ENCODE measurements around the gene GABRR2.

The GABRR2 gene

DNA sequence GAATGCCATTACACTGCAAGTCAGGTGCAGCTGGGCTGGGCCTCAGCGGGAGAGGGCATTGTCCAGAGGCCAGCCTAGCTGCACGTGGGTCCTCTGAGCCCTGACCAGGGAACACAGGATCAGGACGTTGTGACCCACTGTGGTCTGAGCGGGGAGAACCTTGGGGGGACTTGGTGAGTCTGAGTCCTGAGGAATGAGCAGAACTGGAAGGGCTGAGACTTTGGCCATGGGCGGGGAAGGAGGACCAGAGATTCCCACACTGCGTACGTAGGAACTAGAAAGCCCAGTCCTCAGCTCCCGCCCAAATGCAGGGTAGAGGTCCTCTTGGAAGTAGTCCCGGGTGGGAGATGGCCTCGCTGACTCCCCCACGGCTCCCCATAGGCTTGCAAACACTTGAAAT is 42.5 kb downstream of the GABRR2 start:
- H3K4me3 ChIP-seq (replicated peaks; ENCODE audit: low read depth, low read length): no peak overlapping the region
- DNase-seq (ENCODE audit: low read depth): no peak

DNA sequence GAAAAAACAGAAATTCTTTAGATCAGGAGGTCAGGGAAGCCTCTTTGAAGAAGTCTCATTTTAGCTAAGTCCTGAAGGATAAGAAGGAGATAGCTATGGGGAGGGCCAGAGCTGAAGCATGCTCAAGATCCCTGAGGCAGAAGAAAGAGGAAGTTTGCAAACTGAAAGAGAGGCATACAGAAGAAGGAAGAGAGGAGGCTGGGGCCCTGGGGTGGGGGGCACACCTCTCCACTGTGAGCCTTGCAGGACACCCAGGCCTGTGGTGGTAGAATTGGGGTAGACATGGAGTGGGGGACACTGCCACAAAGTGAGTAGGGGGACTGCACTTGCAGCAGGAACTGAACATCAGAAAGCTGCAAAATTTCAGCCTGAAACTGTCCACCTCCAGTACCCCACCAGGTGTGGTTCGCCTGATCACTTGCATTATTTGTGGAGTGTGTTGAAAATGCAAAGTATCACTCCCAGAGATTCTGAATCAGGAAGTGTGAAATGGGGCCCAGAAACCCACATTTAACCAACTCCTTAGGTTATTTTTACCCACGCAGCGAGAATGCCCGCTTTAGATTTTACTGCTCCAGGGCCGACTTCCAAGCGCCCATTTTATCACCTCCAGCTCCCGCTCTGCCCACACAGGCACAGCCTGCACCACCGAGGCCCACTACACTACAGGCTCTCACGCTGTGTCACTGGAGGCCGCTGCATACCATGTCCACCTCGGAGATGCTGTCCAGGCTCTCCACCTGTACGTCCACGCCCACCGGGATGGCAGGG is 44.0 kb downstream of the GABRR2 start:
- TF ChIP-seq, protein P1, sequence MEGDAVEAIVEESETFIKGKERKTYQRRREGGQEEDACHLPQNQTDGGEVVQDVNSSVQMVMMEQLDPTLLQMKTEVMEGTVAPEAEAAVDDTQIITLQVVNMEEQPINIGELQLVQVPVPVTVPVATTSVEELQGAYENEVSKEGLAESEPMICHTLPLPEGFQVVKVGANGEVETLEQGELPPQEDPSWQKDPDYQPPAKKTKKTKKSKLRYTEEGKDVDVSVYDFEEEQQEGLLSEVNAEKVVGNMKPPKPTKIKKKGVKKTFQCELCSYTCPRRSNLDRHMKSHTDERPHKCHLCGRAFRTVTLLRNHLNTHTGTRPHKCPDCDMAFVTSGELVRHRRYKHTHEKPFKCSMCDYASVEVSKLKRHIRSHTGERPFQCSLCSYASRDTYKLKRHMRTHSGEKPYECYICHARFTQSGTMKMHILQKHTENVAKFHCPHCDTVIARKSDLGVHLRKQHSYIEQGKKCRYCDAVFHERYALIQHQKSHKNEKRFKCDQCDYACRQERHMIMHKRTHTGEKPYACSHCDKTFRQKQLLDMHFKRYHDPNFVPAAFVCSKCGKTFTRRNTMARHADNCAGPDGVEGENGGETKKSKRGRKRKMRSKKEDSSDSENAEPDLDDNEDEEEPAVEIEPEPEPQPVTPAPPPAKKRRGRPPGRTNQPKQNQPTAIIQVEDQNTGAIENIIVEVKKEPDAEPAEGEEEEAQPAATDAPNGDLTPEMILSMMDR (IDR thresholded peaks at IDR 0.05; ENCODE audit: low read length, missing control alignments): no peak
- no peak overlapping the region for H3K4me3 ChIP-seq (replicated peaks; ENCODE audit: low read depth, low read length)
- no peak for DNase-seq (ENCODE audit: low read depth)

More for the DNA sequence above, 42.5 kb downstream of the GABRR2 start:
- TF ChIP-seq, protein P1 (IDR thresholded peaks at IDR 0.05; ENCODE audit: low read length, missing control alignments): no peak

DNA sequence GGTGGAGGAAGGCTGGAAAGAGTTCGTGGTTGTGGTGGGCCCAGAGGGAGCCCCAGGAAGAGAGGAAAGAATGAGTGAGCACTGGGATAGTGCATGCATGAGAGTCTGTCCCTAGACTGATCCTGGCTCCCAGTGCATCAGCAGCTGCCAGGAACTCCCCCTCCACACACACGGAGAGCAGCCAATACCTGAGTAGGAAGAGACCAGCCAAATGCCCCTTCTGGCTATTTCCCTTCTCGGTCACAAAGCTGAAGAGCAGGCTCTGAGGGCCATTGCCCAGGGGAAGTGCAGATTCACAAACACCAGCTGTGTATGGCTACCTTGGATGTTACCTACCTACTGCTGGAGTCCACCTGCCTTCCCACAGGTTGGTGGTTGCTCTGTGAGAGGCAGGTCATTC is 45.1 kb downstream of the GABRR2 start:
- TF ChIP-seq, protein P1 (IDR thresholded peaks at IDR 0.05; ENCODE audit: low read length, missing control alignments): no peak
- DNase-seq (ENCODE audit: low read depth): no peak
- H3K4me3 ChIP-seq (replicated peaks; ENCODE audit: low read depth, low read length): no peak overlapping the region

DNA sequence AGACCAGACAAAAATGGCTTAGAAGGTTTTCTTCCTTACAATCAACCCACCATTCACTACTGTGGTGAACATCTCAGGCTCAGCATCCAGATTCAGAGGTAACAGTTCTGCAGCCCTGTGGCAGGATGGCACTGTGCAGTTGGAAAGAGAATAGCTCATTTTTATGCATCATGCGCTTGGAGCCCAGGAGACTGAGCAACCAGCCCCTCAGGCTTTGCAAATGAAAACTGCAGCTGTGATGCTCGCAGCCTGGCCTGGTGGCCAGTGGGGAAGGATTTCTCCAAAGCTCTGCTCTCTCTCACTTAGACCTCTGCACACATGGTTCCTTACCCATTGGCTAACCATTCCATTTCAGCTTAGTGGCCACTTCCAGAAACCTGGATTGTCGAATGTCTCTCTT is 45.8 kb downstream of the GABRR2 start:
- TF ChIP-seq, protein P1 (IDR thresholded peaks at IDR 0.05; ENCODE audit: low read length, missing control alignments): no peak
- no peak for DNase-seq (ENCODE audit: low read depth)
- H3K4me3 ChIP-seq (replicated peaks; ENCODE audit: low read depth, low read length): no peak overlapping the region

DNA sequence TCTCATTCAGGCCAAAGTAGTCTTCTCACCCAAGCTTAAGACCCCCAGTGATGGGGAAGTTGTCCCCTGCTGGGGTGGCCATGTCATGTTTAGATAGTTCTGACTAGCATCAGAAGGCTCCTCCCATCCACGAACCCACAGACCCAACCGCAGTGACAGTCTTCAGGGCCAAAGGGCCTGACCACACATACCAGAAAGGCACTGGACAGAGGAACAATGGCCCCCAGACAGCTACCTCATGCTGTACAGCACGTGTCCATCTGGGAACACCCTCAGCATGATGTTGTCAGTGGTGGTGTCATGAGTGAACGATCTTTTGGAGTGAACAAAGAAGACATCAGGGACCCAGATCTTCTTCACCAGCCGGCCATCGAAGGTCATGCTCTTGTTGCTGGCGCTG is 46.3 kb downstream of the GABRR2 start:
- no peak for DNase-seq (ENCODE audit: low read depth)
- no peak overlapping the region for H3K4me3 ChIP-seq (replicated peaks; ENCODE audit: low read depth, low read length)
- TF ChIP-seq, protein P1 (IDR thresholded peaks at IDR 0.05; ENCODE audit: low read length, missing control alignments): no peak

DNA sequence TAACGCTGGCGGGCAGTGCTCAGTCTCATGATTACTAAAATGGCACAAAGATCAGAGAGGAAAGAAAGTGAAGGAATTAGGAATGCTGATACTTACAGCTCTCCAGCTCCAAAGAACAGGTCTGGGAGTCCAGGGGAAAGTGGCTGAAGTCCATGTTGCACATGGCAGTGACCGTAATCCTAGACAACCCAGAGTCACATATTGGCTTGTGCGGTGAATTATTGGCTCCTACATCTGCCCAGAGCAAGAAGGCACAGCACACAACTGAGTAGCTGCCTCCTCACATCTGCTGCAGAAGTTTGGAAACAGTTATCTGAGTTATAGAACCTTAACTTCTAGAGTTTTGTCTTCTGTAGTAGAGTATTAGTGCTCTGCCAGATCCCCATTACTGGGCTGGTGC is 47.2 kb downstream of the GABRR2 start:
- TF ChIP-seq, protein P1 (IDR thresholded peaks at IDR 0.05; ENCODE audit: low read length, missing control alignments): no peak
- no peak overlapping the region for H3K4me3 ChIP-seq (replicated peaks; ENCODE audit: low read depth, low read length)
- DNase-seq (ENCODE audit: low read depth): no peak

DNA sequence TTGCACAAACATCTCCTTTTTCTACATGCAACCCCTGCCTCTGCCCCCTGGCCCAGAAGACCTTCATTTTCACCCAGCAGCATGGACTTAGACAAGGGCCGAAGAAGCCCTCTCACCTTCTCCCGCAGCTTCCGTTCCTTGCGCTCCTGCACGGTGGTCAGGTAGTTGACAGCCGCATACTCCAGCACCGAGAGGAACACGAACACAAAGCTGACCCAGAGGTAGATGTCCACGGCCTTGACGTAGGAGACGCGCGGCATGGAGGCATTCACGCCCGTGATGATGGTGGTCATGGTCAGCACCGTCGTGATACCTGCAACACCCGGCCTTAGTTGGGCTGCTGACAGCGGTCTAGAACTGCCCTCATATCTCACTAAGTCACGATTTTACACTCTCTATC is 50.8 kb downstream of the GABRR2 start:
- no peak for DNase-seq (ENCODE audit: low read depth)
- no peak overlapping the region for H3K4me3 ChIP-seq (replicated peaks; ENCODE audit: low read depth, low read length)
- TF ChIP-seq, protein P1 (IDR thresholded peaks at IDR 0.05; ENCODE audit: low read length, missing control alignments): no peak

Data from fibroblast of pulmonary artery (primary cell).